Calu3 (cell line): ENCODE data around the gene CTSK. TPM values are rescaled to one million over a fixed set of nuclear protein-coding genes. Genes with fewer than 3 reads are reported as not detected.
"Not testable (repeated sequence)": the region's sequence is repeated elsewhere in the genome, so short reads cannot be mapped to it uniquely, and the experiment has no call there.

ENCODE experiments used
- BruUV-seq: library from RNA; stranded (reverse); fragments of 400-500 nt; replicated peaks from 2 replicates; lab custom pipeline; 2021; lab: Mats Ljungman, UMichigan
- CTCF ChIA-PET: fragments of 300-600 bp; sonication (Branson Sonifier 250); formaldehyde crosslinking; loops from one replicate; lab custom pipeline; 2022; ENCODE audit warnings: antibody characterized with exemption; lab: Charles Lee
- DNase-seq: peaks from one replicate; pipeline ENCODE4 v3.0.0; 2022
- H3K27ac Mint-ChIP-seq: one replicate; pipeline ENCODE4 v1.8.0; 2022; ENCODE audit warnings: mixed read lengths; ENCODE audit not compliant: unreplicated experiment
- H3K27me3 Mint-ChIP-seq: one replicate; pipeline ENCODE4 v1.8.0; 2022; ENCODE audit warnings: mixed read lengths; ENCODE audit not compliant: unreplicated experiment
- H3K36me3 Mint-ChIP-seq: one replicate; pipeline ENCODE4 v1.8.0; 2022; ENCODE audit warnings: mild to moderate bottlenecking, moderate library complexity, mixed read lengths; ENCODE audit not compliant: insufficient read depth, unreplicated experiment
- H3K4me1 Mint-ChIP-seq: one replicate; pipeline ENCODE4 v1.8.0; 2022; ENCODE audit warnings: mild to moderate bottlenecking, low read depth, mixed read lengths; ENCODE audit not compliant: unreplicated experiment
- H3K4me3 Mint-ChIP-seq: one replicate; pipeline ENCODE4 v1.8.0; 2022; ENCODE audit warnings: mild to moderate bottlenecking, low read depth, moderate library complexity, mixed read lengths; ENCODE audit not compliant: unreplicated experiment
- H3K9me3 Mint-ChIP-seq: one replicate; pipeline ENCODE4 v1.8.0; 2022; ENCODE audit warnings: low read depth, mixed read lengths; ENCODE audit not compliant: unreplicated experiment
- CTCF ChIP-seq: fragments of 200-600 bp; IDR thresholded peaks from one replicate; pipeline ENCODE4 v1.8.0; 2022; ENCODE audit warnings: antibody characterized with exemption; ENCODE audit not compliant: unreplicated experiment
- intact Hi-C: fragments of 100-400 bp; cut with micrococcal nuclease; formaldehyde crosslinking; loops from one replicate; pipeline ENCODE4 v1.10.0; 2022; ENCODE audit not compliant: unreplicated experiment
- total RNA-seq: library from RNA; stranded (reverse); gene quantifications from 2 replicates; pipeline ENCODE4 v1.2.3, GENCODE V29; 2022

CTSK gene
- total RNA-seq, 1 experiment from 2014 or later = 5.5 TPM

GRCh38 chr1:150772326-150772725, 35.7 kb downstream of the CTSK start:
- Mint-ChIP-seq H3K27ac (no peak overlapping the region), H3K4me1 (no peaks in the 10 kb centered on the region), H3K36me3 (no peaks in the 10 kb centered on the region), H3K4me3 (no peak overlapping the region), H3K27me3 (no peaks in the 10 kb centered on the region), H3K9me3 (no peaks in the 10 kb centered on the region)
- TF ChIP-seq CTCF = no peak
- intact Hi-C loops = no loop called here
- no TSS peak for BruUV-seq
- CTCF ChIA-PET = no interaction called here
- no peak for DNase-seq

GRCh38 chr1:150767704-150768103, 40.4 kb downstream of the CTSK start:
- H3K4me3 Mint-ChIP-seq, H3K9me3 Mint-ChIP-seq, intact Hi-C loops, BruUV-seq, H3K27ac Mint-ChIP-seq, CTCF ChIA-PET, H3K27me3 Mint-ChIP-seq, DNase-seq: not testable (repeated sequence)
- Mint-ChIP-seq H3K36me3 (peaks cover 22% of the 10 kb centered on the region), H3K4me1 (peaks cover 34% of the 10 kb centered on the region)

GRCh38 chr1:150765977-150766301, 42.1 kb downstream of the CTSK start:
- BruUV-seq, H3K27me3 Mint-ChIP-seq, intact Hi-C loops, DNase-seq, H3K9me3 Mint-ChIP-seq: not testable (repeated sequence)
- CTCF ChIA-PET = interaction anchor here (0.7 to 1.3 kb wide), 3 partner anchors 21 to 97 kb away, joined by 3 to 4 read pairs (median 3); no protein-coding TSS in a partner anchor
- H3K36me3 Mint-ChIP-seq = peaks cover 22% of the 10 kb centered on the region
- peak overlapping the region; percentile 80 for H3K4me3 Mint-ChIP-seq
- peak overlapping the region; percentile 98 for H3K27ac Mint-ChIP-seq
- H3K4me1 Mint-ChIP-seq = peaks cover 34% of the 10 kb centered on the region

- Mint-ChIP-seq H3K27ac (peak within 1 kb of the TSS; percentile 98), H3K36me3 (peaks cover 22% of the 10 kb centered on the region), H3K4me1 (peaks cover 34% of the 10 kb centered on the region), H3K27me3 (no peaks in the 10 kb centered on the region), H3K9me3 (no peaks in the 10 kb centered on the region), H3K4me3 (peak within 1 kb of the TSS; percentile 80)
- intact Hi-C loops = no loop called here
- no peak for TF ChIP-seq CTCF
- DNase-seq = no peak
- BruUV-seq = TSS peak; percentile 80
- CTCF ChIA-PET = interaction anchor here (0.7 to 1.3 kb wide), 4 partner anchors 22 to 97 kb away, joined by 3 to 4 read pairs (median 3); no protein-coding TSS in a partner anchor
Measured at GRCh38 chr1:150765296-150765976, 42.6 kb downstream of the CTSK start, which contains the start of gene CTSS. Gene CTSS (minus strand): TSS chr1:150765778. CDS start chr1:150764763, 1,015 bp downstream.

- CTCF ChIA-PET = interaction anchor here (0.6 to 1.3 kb wide), 4 partner anchors 11 to 80 kb away, joined by 3 to 5 read pairs (median 3); no protein-coding TSS in a partner anchor
- DNase-seq = peak; percentile 12
Measured at GRCh38 chr1:150764617-150765101, 43.4 kb downstream of the CTSK start.

More at GRCh38 chr1:150764617-150765101, 43.4 kb downstream of the CTSK start:
- Mint-ChIP-seq H3K27ac (peak overlapping the region; percentile 98), H3K9me3 (no peaks in the 10 kb centered on the region), H3K4me3 (peak overlapping the region; percentile 80), H3K36me3 (peaks cover 22% of the 10 kb centered on the region), H3K27me3 (no peaks in the 10 kb centered on the region), H3K4me1 (peaks cover 34% of the 10 kb centered on the region)
- no peak for TF ChIP-seq CTCF
- BruUV-seq = no TSS peak
- intact Hi-C loops = no loop called here
